Right ventricle myocardium inferior (tissue), 1 donor: Measurements from ENCODE around the gene ATP8B3. TPM values are rescaled to one million over a fixed set of nuclear protein-coding genes. Genes with fewer than 3 reads are reported as not detected.
A peak's percentile ranks its signal among the peaks of the same experiment; 100 is the strongest.

ENCODE experiments used
- ATAC-seq: fragments of 200-7000 bp; cut with Tn5 transposase; one replicate; pipeline ENCODE4 v1.9.1; 2020; ENCODE audit warnings: mild to moderate bottlenecking, moderate library complexity
- DNase-seq: peaks from one replicate; pipeline ENCODE4 v3.0.0; 2021; ENCODE audit errors: missing footprints
- intact Hi-C: fragments of 100-400 bp; cut with DNase I; formaldehyde crosslinking; loops from one replicate; pipeline ENCODE4 v1.11.0; 2022
- total RNA-seq: library from RNA; stranded (reverse); fragmentation: NEBNext Ultra II Directional; extraction: Animal tissue kit (Norgen Biotek cat#: 25700); gene quantifications from one replicate; pipeline ENCODE4 v1.2.1, GENCODE V29; 2021
- donor health status: DM: no; HTN: yes; CAD: no; lungs with severe emphysema.

The ATP8B3 gene
- total RNA-seq, 1 donor from 2014 or later, result 0.68 TPM

GRCh38 chr19:1783354-1783753, 28.7 kb downstream of the ATP8B3 start:
- intact Hi-C loops, result no loop called here
- no peak for DNase-seq
- ATAC-seq, result no peak

GRCh38 chr19:1782521-1782920, 29.6 kb downstream of the ATP8B3 start:
- ATAC-seq (no peak), DNase-seq (no peak)
- intact Hi-C loops, result no loop called here

GRCh38 chr19:1780272-1780958, 31.7 kb downstream of the ATP8B3 start:
- intact Hi-C loops, result no loop called here
- no peak for ATAC-seq
- no peak for DNase-seq

GRCh38 chr19:1779574-1779973, 32.5 kb downstream of the ATP8B3 start:
- intact Hi-C loops, result no loop called here
- ATAC-seq (no peak), DNase-seq (no peak)

- ATAC-seq (no peak), DNase-seq (no peak)
- intact Hi-C loops, result no loop called here
These were observed 34.9 kb downstream of the ATP8B3 start for GRCh38 chr19:1777149-1777548.

- no peak for DNase-seq
- intact Hi-C loops, result no loop called here
- no peak for ATAC-seq
These were observed 35.4 kb downstream of the ATP8B3 start for GRCh38 chr19:1776606-1777147.

GRCh38 chr19:1775951-1776605, 36.0 kb downstream of the ATP8B3 start:
- intact Hi-C loops, result no loop called here
- ATAC-seq, result no peak
- no peak for DNase-seq

GRCh38 chr19:1774989-1775772, 36.9 kb downstream of the ATP8B3 start:
- DNase-seq, result no peak
- intact Hi-C loops, result no loop called here

GRCh38 chr19:1773184-1773583, 38.9 kb downstream of the ATP8B3 start:
- ATAC-seq, result no peak
- DNase-seq, result no peak
- intact Hi-C loops, result no loop called here

More at GRCh38 chr19:1774989-1775772, 36.9 kb downstream of the ATP8B3 start:
- no peak for ATAC-seq

- ATAC-seq (no peak), DNase-seq (no peak)
- intact Hi-C loops, result no loop called here
These were observed 41.1 kb downstream of the ATP8B3 start for GRCh38 chr19:1770866-1771576.

- intact Hi-C loops, result no loop called here
- DNase-seq (no peak), ATAC-seq (no peak)
These were observed 42.5 kb downstream of the ATP8B3 start for GRCh38 chr19:1769645-1769985.

- ATAC-seq (no peak), DNase-seq (no peak)
- intact Hi-C loops, result no loop called here
These were observed 43.0 kb downstream of the ATP8B3 start for GRCh38 chr19:1768918-1769644.

- intact Hi-C loops, result no loop called here
- DNase-seq (no peak), ATAC-seq (no peak)
These were observed 43.8 kb downstream of the ATP8B3 start for GRCh38 chr19:1768248-1768647.

- ATAC-seq (peak; percentile 48), DNase-seq (peak; percentile 77)
- intact Hi-C loops, result loop anchor here (2.0 kb wide), 1 partner anchor 221 kb away; no protein-coding TSS in a partner anchor
These were observed 44.6 kb downstream of the ATP8B3 start for GRCh38 chr19:1767464-1767933.

GRCh38 chr19:1766800-1767352, 45.2 kb downstream of the ATP8B3 start:
- intact Hi-C loops, result loop anchor here (2.0 kb wide), 1 partner anchor 220 kb away; no protein-coding TSS in a partner anchor
- DNase-seq, result no peak
- no peak for ATAC-seq

- DNase-seq, result no peak
- no peak for ATAC-seq
- intact Hi-C loops, result loop anchor here (2.0 kb wide), 1 partner anchor 219 kb away; no protein-coding TSS in a partner anchor
These were observed 45.9 kb downstream of the ATP8B3 start for GRCh38 chr19:1765904-1766799.
